T-cell (primary cell): ENCODE data around the gene PUS7L. TPM values are rescaled to one million over a fixed set of nuclear protein-coding genes. Genes with fewer than 3 reads are reported as not detected.
A peak's percentile ranks its signal among the peaks of the same experiment; 100 is the strongest.

Experiments
- ATAC-seq, 4 experiments: fragments of 200-7000 bp in 3 of 4; fragments of 150-1000 bp in 1 of 4; cut with Tn5 transposase; replicated peaks in 1 of 4; 1 replicate in 3 of 4; 2 replicates in 1 of 4; pipeline ENCODE4 v1.10.0; 2021; ENCODE audit warnings: moderate library complexity in 3 of 4, mild to moderate bottlenecking in 2 of 4, moderate number of reproducible peaks in 1 of 4
- CTCF ChIA-PET, 2 donors: fragments of 300-600 bp; sonication (Branson Sonifier 250); formaldehyde crosslinking; loops; one replicate each; lab custom pipeline; 2022; ENCODE audit warnings: antibody characterized with exemption in 2 of 2; lab: Charles Lee
- POLR2A ChIA-PET, 2 donors: fragments of 300-600 bp; sonication (Branson Sonifier 250); formaldehyde crosslinking; loops; one replicate each; lab custom pipeline; 2022; ENCODE audit warnings: antibody characterized with exemption in 2 of 2; lab: Charles Lee
- DNase-seq, 35 experiments: peaks; one replicate each; pipeline versions ENCODE4 v3.0.0 to v3.0.0-alpha.2; 2013 to 2023
- H3K27ac ChIP-seq: one replicate; pipeline ENCODE4 v1.5.1; 2013; ENCODE audit warnings: low read length
- H3K27me3 ChIP-seq, 2 experiments: replicated peaks in 1 of 2; 1 replicate in 1 of 2; 2 replicates in 1 of 2; pipeline versions ENCODE4 v1.6.1 to v1.7.0; 2013; ENCODE audit warnings: low read length in 1 of 2, mixed read lengths in 1 of 2; ENCODE audit not compliant: control insufficient read depth in 2 of 2, insufficient read depth in 2 of 2; ENCODE audit errors: extremely low read depth in 1 of 2
- H3K36me3 ChIP-seq, 2 donors: 1 replicate in 1 of 2; 2 replicates in 1 of 2; pipeline versions ENCODE4 v1.6.1 to v1.7.0; 2013; ENCODE audit warnings: low read length in 1 of 2; ENCODE audit not compliant: control insufficient read depth in 2 of 2, insufficient read depth in 1 of 2; ENCODE audit errors: extremely low read depth in 1 of 2
- H3K4me1 ChIP-seq, 2 experiments: 1 replicate in 1 of 2; 2 replicates in 1 of 2; pipeline versions ENCODE4 v1.6.1 to v1.7.0; 2013; ENCODE audit warnings: low read length in 2 of 2, mixed read lengths in 1 of 2; ENCODE audit not compliant: insufficient read depth in 2 of 2, control insufficient read depth in 1 of 2; ENCODE audit errors: extremely low read depth in 1 of 2
- H3K4me3 ChIP-seq, 2 donors: 1 replicate in 1 of 2; 2 replicates in 1 of 2; pipeline versions ENCODE4 v1.5.1 to v1.7.0; 2013; ENCODE audit warnings: mild to moderate bottlenecking in 2 of 2, low read length in 1 of 2, moderate library complexity in 1 of 2; ENCODE audit not compliant: control insufficient read depth in 1 of 2; ENCODE audit errors: extremely low read depth in 1 of 2
- H3K9me3 ChIP-seq: 2 replicates; pipeline ENCODE4 v1.7.0; 2013
- H3K27ac Mint-ChIP-seq, 2 donors: one replicate each; pipeline ENCODE4 v1.8.0; 2020 to 2021; ENCODE audit warnings: mild to moderate bottlenecking in 2 of 2, mixed read lengths in 2 of 2
- H3K27me3 Mint-ChIP-seq, 2 donors: one replicate each; pipeline ENCODE4 v1.8.0; 2021 to 2022; ENCODE audit warnings: mixed read lengths in 2 of 2
- H3K36me3 Mint-ChIP-seq: one replicate; pipeline ENCODE4 v1.8.0; 2021; ENCODE audit warnings: mixed read lengths
- H3K4me1 Mint-ChIP-seq, 3 donors: one replicate each; pipeline ENCODE4 v1.8.0; 2020 to 2022; ENCODE audit warnings: mixed read lengths in 3 of 3, mild to moderate bottlenecking in 1 of 3
- H3K4me3 Mint-ChIP-seq, 3 donors: one replicate each; pipeline ENCODE4 v1.8.0; 2020 to 2022; ENCODE audit warnings: mild to moderate bottlenecking in 3 of 3, mixed read lengths in 3 of 3, moderate library complexity in 3 of 3
- H3K9me3 Mint-ChIP-seq, 3 donors: one replicate each; pipeline ENCODE4 v1.8.0; 2020 to 2022; ENCODE audit warnings: mixed read lengths in 3 of 3
- WGBS: methylation state at CpG from one replicate; pipeline ENCODE4 v1.1.5; 2013; ENCODE audit warnings: missing lambda C conversion rate; ENCODE audit not compliant: insufficient coverage; 5-methylcytosine and 5-hydroxymethylcytosine counted together
- total RNA-seq, 35 experiments: library from RNA in 6 of 35; stranded (reverse) in 6 of 35; fragments of 120-200 nt in 1 of 35; gene quantifications; one replicate each; pipeline versions ENCODE4 v1.2.1 to v1.2.4 and lab custom pipeline; 2013 to 2026

Gene PUS7L, protein sequence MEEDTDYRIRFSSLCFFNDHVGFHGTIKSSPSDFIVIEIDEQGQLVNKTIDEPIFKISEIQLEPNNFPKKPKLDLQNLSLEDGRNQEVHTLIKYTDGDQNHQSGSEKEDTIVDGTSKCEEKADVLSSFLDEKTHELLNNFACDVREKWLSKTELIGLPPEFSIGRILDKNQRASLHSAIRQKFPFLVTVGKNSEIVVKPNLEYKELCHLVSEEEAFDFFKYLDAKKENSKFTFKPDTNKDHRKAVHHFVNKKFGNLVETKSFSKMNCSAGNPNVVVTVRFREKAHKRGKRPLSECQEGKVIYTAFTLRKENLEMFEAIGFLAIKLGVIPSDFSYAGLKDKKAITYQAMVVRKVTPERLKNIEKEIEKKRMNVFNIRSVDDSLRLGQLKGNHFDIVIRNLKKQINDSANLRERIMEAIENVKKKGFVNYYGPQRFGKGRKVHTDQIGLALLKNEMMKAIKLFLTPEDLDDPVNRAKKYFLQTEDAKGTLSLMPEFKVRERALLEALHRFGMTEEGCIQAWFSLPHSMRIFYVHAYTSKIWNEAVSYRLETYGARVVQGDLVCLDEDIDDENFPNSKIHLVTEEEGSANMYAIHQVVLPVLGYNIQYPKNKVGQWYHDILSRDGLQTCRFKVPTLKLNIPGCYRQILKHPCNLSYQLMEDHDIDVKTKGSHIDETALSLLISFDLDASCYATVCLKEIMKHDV
- 10 to 100 TPM; 17.5 to 24.9 (median 19.2) TPM for total RNA-seq
- total RNA-seq (2013): 39.5 TPM
- 24.4 to 92.2 (median 55.1) reads per million in 29 experiments for total RNA-seq (lab: John Stamatoyannopoulos, UW)

DNA sequence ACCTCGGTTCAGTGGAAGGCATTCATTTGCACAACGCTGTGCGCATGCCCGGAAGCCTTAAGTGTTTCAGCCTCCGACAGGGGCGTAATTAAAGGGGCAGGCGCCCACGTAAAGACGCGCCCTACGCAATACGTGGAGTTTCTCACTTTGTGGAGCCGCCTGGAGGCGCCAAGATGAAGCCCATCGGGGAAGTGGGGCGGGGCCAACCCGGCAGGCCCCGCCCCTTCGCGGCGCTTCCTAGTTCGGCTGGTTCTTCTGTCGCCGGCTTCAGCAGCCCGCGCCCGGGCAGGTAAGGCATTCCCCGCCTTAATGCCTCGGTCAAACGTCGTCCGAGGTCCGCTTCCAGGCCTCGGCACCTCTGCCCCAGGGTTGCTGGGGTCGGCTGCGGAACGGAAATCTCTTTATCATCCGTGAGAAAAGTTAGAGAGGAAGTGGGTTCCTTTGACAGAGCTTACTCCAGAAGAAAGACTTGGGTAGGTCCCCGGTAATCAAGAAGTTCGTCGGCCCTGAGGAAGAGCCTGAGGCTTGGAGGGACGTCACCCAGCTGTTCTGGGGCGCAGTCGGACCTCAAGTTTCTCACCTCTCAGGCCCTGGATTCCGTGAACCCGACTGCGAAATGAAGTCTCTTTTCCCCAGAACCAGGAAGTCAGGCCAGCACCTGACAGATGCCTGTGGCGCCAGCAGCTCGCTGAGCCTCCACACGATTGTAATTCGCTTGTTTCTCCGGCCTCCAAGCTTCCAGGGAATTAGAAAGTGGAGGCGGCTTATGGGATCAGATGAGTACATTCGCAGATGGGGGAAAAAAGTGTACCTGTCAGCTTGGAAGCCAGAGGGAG lies at the start of gene PUS7L, which contains the start of gene IRAK4:
PUS7L (minus strand) TSS at position 63 of the 836 bp plus-strand sequence. CDS start 3,545 bp downstream, outside the sequence.
IRAK4 (plus strand) TSS at position 224 of the 836 bp plus-strand sequence. CDS start 9,161 bp downstream, outside the sequence.
- peaks cover 27 to 32% of the 10 kb centered on the region in 2 experiments for H3K4me1 ChIP-seq
- POLR2A ChIA-PET: interaction anchor here (0.6 to 2.1 kb wide), 6 partner anchors 18 to 78 kb away, joined by 3 to 17 read pairs (median 6); partner anchors contain the start of gene TWF1 (in 2 of the 2)
- CTCF ChIA-PET: interaction anchor here in 1 of 2 donors (0.7 to 1.6 kb wide), 7 partner anchors 12 to 124 kb away, joined by 3 to 6 read pairs (median 3); partner anchors contain the start of gene TWF1
- H3K27ac Mint-ChIP-seq: peak within 1 kb of the TSS; percentile 99
- H3K27me3 ChIP-seq: no peaks in the 10 kb centered on the region
- ATAC-seq: peak; percentile 94 to 99 (median 96)
- H3K9me3 ChIP-seq: peaks cover 5% of the 10 kb centered on the region
- peaks cover 83 to 86% (median 84%) of the 10 kb centered on the region in 3 donors for H3K4me1 Mint-ChIP-seq
- peaks cover 21% of the 10 kb centered on the region for H3K36me3 Mint-ChIP-seq
- WGBS: under 1% methylated on average over 49 of the region's 54 CpGs
- H3K4me3 ChIP-seq: peak within 1 kb of the TSS; percentile 64 to 93
- DNase-seq: peak; percentile 87 to 98 (median 94)
- H3K27ac ChIP-seq: peak within 1 kb of the TSS; percentile 98
- no peaks in the 10 kb centered on the region for H3K9me3 Mint-ChIP-seq
- no peaks in the 10 kb centered on the region for H3K27me3 Mint-ChIP-seq
- peaks cover 0 to 4% of the 10 kb centered on the region in 2 donors for H3K36me3 ChIP-seq
- peak within 1 kb of the TSS; percentile 97 to 98 (median 98) for H3K4me3 Mint-ChIP-seq

DNA sequence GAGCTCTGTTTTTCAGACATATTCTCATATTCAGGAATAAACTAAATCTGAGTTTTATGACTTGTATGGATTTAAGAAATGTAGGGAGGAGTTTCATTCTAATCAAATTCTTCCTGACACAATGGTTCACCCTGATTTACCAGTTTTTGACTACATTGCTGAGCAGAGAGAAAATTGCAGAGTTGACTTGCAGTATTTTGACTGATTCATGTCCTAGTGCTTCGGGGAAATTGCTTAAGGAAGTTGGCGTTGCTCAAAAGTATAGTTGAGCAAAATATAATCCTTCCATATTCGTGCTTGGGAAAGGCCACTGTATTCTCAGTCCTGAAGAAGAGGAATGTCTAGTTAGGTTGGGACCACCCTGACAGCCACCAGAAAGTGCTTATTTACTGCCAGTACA lies 48.8 kb upstream of the PUS7L start:
- H3K27me3 Mint-ChIP-seq: no peaks in the 10 kb centered on the region
- H3K4me1 ChIP-seq: peaks cover 0 to 26% of the 10 kb centered on the region in 2 experiments
- WGBS: 74% methylated on average over 3 of the region's 3 CpGs
- ATAC-seq (no peak), DNase-seq (no peak)
- no peaks in the 10 kb centered on the region for H3K9me3 Mint-ChIP-seq
- CTCF ChIA-PET: interaction anchor here in 1 of 2 donors (0.9 to 4.9 kb wide), 6 partner anchors 10 to 75 kb away, joined by 3 to 30 read pairs (median 4); partner anchors contain the start of gene TMEM117
- POLR2A ChIA-PET: interaction anchor here (1.7 to 2.7 kb wide), 4 partner anchors 25 to 48 kb away, joined by 6 to 17 read pairs (median 11); partner anchors contain the start of genes IRAK4 (in 2 of the 2), PUS7L (in 2 of the 2) and TMEM117 (in 1 of the 2)
- peaks cover 40 to 64% (median 49%) of the 10 kb centered on the region in 3 donors for H3K4me1 Mint-ChIP-seq
- no peak overlapping the region for H3K4me3 ChIP-seq
- peaks cover 3% of the 10 kb centered on the region for H3K36me3 Mint-ChIP-seq
- H3K27ac Mint-ChIP-seq: peak overlapping the region; percentile 100
- no peaks in the 10 kb centered on the region for H3K9me3 ChIP-seq
- H3K36me3 ChIP-seq: peaks cover 0 to 8% of the 10 kb centered on the region in 2 donors
- H3K27me3 ChIP-seq: no peaks in the 10 kb centered on the region
- H3K4me3 Mint-ChIP-seq: peak overlapping the region; percentile 93 to 100 (median 100)
- peak overlapping the region; percentile 91 for H3K27ac ChIP-seq

DNA sequence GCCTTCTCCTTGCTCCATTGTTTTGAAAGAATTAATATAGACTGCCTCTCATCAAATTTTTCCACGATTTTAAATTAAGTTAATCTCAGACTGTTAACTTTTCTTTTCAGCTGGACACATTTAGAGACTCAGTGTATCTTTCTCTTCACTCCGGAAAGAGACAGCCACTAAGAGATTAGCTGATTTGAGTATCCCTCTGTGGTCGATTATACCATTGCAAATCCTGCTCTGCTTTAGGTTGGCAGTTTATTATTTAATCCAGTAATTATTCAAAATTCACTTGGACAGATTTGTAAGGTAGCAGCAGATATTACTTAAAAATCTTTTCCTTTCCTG lies 48.1 kb upstream of the PUS7L start:
- no peaks in the 10 kb centered on the region for H3K27me3 ChIP-seq
- Mint-ChIP-seq H3K4me3 (peak overlapping the region; percentile 93 to 100 (median 100)), H3K9me3 (no peaks in the 10 kb centered on the region), H3K27ac (peak overlapping the region; percentile 100), H3K36me3 (peaks cover 3% of the 10 kb centered on the region), H3K4me1 (peaks cover 40 to 62% (median 48%) of the 10 kb centered on the region in 3 donors), H3K27me3 (no peaks in the 10 kb centered on the region)
- peaks cover 0 to 26% of the 10 kb centered on the region in 2 experiments for H3K4me1 ChIP-seq
- ATAC-seq: no peak
- H3K36me3 ChIP-seq: peaks cover 0 to 13% of the 10 kb centered on the region in 2 donors
- peak overlapping the region; percentile 91 for H3K27ac ChIP-seq
- peak overlapping the region; percentile 89 to 91 for H3K4me3 ChIP-seq
- POLR2A ChIA-PET: interaction anchor here (1.0 to 2.7 kb wide), 5 partner anchors 26 to 51 kb away, joined by 3 to 17 read pairs (median 7); partner anchors contain the start of genes IRAK4 (in 2 of the 2), PUS7L (in 2 of the 2) and TMEM117 (in 1 of the 2)
- H3K9me3 ChIP-seq: no peaks in the 10 kb centered on the region
- CTCF ChIA-PET: interaction anchor here in 1 of 2 donors (0.7 to 4.9 kb wide), 6 partner anchors 26 to 76 kb away, joined by 3 to 30 read pairs (median 4); partner anchors contain the start of gene TMEM117
- DNase-seq: no peak
- no CpG with 5 or more reads among the region's 3 CpGs for WGBS

DNA sequence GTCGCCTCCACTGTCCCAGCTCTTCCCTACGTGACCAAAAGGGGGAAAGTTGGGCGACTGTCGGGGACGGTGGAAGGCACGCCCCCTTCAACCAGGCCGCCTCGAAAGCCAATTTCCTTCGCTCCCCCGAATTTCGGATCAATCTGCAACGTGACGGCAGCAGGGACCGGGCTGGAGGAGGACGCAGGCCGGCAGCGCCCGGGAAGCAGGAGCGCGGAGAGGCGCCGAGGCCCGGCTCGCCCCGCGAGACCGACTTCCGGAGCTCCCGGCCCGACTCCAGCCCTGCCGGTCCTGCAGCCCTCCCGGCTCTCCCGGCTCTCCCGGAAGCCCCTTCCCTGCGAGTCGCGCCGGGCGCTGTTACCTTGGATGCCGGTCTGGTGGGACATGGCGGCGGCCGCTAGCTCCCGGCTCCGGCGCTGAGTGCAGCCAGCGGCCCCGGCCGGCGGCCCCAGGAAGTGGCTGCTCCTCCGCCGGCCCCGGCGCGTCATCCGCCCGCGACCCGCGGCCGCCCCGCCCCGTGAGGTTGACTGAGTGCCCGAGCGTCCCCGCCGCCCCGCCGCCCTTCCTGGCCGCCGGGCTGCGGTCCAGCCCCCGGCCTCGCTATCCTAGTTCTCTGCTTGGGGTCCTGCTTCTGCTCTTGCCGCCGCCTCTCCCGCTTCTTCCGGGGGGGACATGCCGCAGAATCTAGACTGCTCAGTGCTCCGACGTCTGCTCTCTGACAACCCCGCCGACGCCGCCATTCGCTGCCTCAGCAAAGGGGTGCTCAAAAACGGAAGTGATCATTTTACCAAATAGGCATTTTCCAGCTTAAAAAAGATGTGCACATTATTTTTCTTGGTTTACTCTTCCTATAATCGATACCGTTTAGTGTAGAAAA lies 47.5 kb upstream of the PUS7L start, which contains the start of gene TWF1:
TWF1 (minus strand) TSS at position 458 of the 877 bp plus-strand sequence; CDS start at position 386, 72 bp downstream.
- Mint-ChIP-seq H3K4me1 (peaks cover 36 to 58% (median 44%) of the 10 kb centered on the region in 3 donors), H3K27me3 (no peaks in the 10 kb centered on the region), H3K36me3 (peaks cover 5% of the 10 kb centered on the region), H3K27ac (peak within 1 kb of the TSS; percentile 100), H3K4me3 (peak within 1 kb of the TSS; percentile 93 to 100 (median 100)), H3K9me3 (no peaks in the 10 kb centered on the region)
- ChIA-PET CTCF (interaction anchor here in 1 of 2 donors (0.7 to 4.9 kb wide), 7 partner anchors 26 to 77 kb away, joined by 3 to 30 read pairs (median 4); partner anchors contain the start of genes IRAK4, PUS7L and TMEM117), POLR2A (interaction anchor here (0.9 to 2.7 kb wide), 7 partner anchors 11 to 50 kb away, joined by 3 to 17 read pairs (median 6); partner anchors contain the start of genes IRAK4 (in 2 of the 2), PUS7L (in 2 of the 2) and TMEM117 (in 2 of the 2))
- Histone ChIP-seq H3K27me3 (no peaks in the 10 kb centered on the region), H3K4me3 (peak within 1 kb of the TSS; percentile 89 to 91), H3K4me1 (peaks cover 0 to 26% of the 10 kb centered on the region in 2 experiments), H3K27ac (peak within 1 kb of the TSS; percentile 91), H3K36me3 (peaks cover 0 to 14% of the 10 kb centered on the region in 2 donors), H3K9me3 (no peaks in the 10 kb centered on the region)
- ATAC-seq (peak; percentile 91 to 93 (median 92)), DNase-seq (peak; percentile 62 to 89 (median 78))
- under 1% methylated on average over 84 of the region's 89 CpGs for WGBS
